Esophagus squamous epithelium (tissue), 5 donors: ENCODE data around the gene HOXA4. TPM values are rescaled to one million over a fixed set of nuclear protein-coding genes. Genes with fewer than 3 reads are reported as not detected.
A peak's percentile ranks its signal among the peaks of the same experiment; 100 is the strongest.

Source experiments
- DNase-seq: peaks from one replicate; lab custom pipeline; 2025; lab: John Stamatoyannopoulos, UW
- H3K27ac ChIP-seq, 4 donors: fragments of 200-600 bp; sonication (generic); one replicate each; pipeline ENCODE4 v1.5.1; 2016 to 2019; ENCODE audit warnings: mild to moderate bottlenecking in 1 of 4
- H3K27me3 ChIP-seq, 4 donors: fragments of 200-600 bp; sonication (generic); 1 replicate in 3 of 4; 2 replicates in 1 of 4; pipeline versions ENCODE4 v1.5.1 to v1.6.0; 2017 to 2021; ENCODE audit warnings: antibody characterized with exemption in 1 of 4
- H3K36me3 ChIP-seq, 3 donors: fragments of 200-600 bp; sonication (generic); one replicate each; pipeline ENCODE4 v1.5.1; 2016 to 2019
- H3K4me1 ChIP-seq, 3 donors: fragments of 200-600 bp; sonication (generic); one replicate each; pipeline ENCODE4 v1.5.1; 2017 to 2019
- H3K4me3 ChIP-seq, 4 donors: fragments of 200-600 bp; sonication (generic); 1 replicate in 3 of 4; 2 replicates in 1 of 4; pipeline ENCODE4 v1.5.1; 2016 to 2019; ENCODE audit warnings: mild to moderate bottlenecking in 2 of 4, moderate library complexity in 1 of 4
- H3K9me3 ChIP-seq, 3 donors: fragments of 200-600 bp; sonication (generic); one replicate each; pipeline ENCODE4 v1.5.1; 2016 to 2019
- POLR2A ChIP-seq, 4 donors: fragments of 450-650 bp; IDR thresholded peaks; one replicate each; pipeline ENCODE4 v1.6.1; 2017; ENCODE audit warnings: antibody characterized with exemption in 4 of 4, mild to moderate bottlenecking in 4 of 4, moderate library complexity in 3 of 4
- WGBS, 2 donors: methylation state at CpG; one replicate each; pipeline ENCODE4 v1.1.5; 2018; 5-methylcytosine and 5-hydroxymethylcytosine counted together
- intact Hi-C: fragments of 100-400 bp; cut with DNase I; formaldehyde crosslinking; loops from one replicate; pipeline ENCODE4 v1.15.0; 2022
- total RNA-seq, 4 donors: library from RNA; depleted of rRNA; stranded (reverse); fragments of >200 nt; gene quantifications; one replicate each; pipeline ENCODE4 v1.1.0, GENCODE V29; 2016
- TF ChIP-seq, protein P1 (sequence below), 6 experiments: fragments of 450-650 bp in 4 of 6; fragments of 200-600 bp in 2 of 6; sonication (generic) in 2 of 6; IDR thresholded peaks; one replicate each; pipeline ENCODE4 v1.5.1; 2016 to 2019; ENCODE audit warnings: antibody characterized with exemption in 6 of 6, mild to moderate bottlenecking in 4 of 6, moderate library complexity in 4 of 6
- donor health status: DM: yes; HTN: yes; CAD: no.

Gene HOXA4
- total RNA-seq, 4 donors from 2014 or later: 2.9 to 6.7 (median 4.1) TPM

DNA sequence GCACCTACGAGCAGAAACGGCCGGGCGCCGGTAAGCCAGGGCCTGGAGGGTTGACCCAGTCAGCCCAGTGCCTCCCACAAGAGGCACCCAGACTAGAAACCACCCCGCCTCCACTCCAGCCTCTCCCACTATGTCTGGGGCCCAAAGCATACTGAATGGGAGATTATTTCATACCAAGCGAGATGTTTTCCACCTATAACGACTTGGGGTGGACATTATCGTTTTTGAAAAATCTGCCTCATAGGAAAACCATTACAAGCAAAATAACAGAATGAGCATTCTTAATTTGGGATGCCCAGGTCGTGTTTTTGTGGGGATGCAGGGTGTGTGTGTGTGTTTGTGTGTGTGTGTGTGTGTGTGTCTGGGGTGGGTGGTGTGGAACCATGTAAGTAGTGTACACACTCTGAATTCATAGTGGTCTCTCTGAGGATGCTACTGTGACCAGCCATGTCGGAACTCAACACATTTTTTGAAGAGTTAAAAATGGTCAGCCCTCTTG is 15.4 kb upstream of the HOXA4 start:
- no peak for DNase-seq
- intact Hi-C loops: no loop called here

DNA sequence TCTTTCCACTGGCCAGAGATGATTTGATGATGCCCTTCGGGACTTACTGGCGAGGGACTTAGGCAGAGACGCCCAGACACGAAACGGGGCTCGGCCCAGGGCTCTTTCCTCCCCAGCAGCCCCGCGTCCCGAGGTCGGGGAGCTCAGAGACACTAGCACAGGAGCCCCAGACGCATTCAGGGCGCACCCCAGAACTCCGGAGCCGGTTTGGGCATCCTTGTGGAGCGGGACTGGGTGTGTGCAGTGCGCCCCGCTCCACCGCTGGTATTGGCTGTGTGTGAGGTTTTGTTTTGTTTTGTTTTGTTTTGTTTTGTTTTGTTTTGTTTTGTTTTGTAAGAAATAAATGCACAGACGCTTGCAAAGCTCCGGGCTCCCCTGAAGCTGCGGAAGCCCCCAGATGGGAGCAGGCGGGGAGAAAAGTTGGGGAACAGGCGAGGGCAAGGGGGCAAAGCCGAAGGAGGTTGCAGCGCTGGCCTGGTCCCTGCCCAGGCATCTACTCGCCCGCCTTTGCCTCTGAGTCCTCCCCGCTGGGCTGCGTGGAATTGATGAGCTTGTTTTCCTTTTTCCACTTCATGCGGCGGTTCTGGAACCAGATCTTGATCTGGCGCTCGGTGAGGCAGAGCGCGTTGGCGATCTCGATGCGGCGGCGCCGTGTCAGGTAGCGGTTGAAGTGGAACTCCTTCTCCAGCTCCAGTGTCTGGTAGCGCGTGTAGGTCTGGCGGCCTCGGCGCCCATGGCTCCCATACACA is 14.8 kb upstream of the HOXA4 start:
- TF ChIP-seq POLR2A (IDR thresholded peaks at IDR 0.05): no peak
- TF ChIP-seq, protein P1, sequence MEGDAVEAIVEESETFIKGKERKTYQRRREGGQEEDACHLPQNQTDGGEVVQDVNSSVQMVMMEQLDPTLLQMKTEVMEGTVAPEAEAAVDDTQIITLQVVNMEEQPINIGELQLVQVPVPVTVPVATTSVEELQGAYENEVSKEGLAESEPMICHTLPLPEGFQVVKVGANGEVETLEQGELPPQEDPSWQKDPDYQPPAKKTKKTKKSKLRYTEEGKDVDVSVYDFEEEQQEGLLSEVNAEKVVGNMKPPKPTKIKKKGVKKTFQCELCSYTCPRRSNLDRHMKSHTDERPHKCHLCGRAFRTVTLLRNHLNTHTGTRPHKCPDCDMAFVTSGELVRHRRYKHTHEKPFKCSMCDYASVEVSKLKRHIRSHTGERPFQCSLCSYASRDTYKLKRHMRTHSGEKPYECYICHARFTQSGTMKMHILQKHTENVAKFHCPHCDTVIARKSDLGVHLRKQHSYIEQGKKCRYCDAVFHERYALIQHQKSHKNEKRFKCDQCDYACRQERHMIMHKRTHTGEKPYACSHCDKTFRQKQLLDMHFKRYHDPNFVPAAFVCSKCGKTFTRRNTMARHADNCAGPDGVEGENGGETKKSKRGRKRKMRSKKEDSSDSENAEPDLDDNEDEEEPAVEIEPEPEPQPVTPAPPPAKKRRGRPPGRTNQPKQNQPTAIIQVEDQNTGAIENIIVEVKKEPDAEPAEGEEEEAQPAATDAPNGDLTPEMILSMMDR (IDR thresholded peaks at IDR 0.05): no peak
- intact Hi-C loops: no loop called here
- Histone ChIP-seq H3K4me3 (peak overlapping the region in 1 of 4 donors; percentile 65), H3K36me3 (no peaks in the 10 kb centered on the region), H3K27ac (no peak overlapping the region), H3K27me3 (peaks cover 0 to 93% (median 3%) of the 10 kb centered on the region in 4 donors), H3K4me1 (peaks cover 8 to 71% (median 12%) of the 10 kb centered on the region in 3 donors), H3K9me3 (no peaks in the 10 kb centered on the region)
- 80 to 85% methylated on average over 33 to 37 of the region's 47 CpGs for WGBS, 2 donors
- DNase-seq: no peak

More for the DNA sequence above, 15.4 kb upstream of the HOXA4 start:
- H3K9me3 ChIP-seq: no peaks in the 10 kb centered on the region
- peaks cover 13 to 71% (median 16%) of the 10 kb centered on the region in 3 donors for H3K4me1 ChIP-seq
- H3K36me3 ChIP-seq: no peaks in the 10 kb centered on the region
- H3K27ac ChIP-seq: no peak overlapping the region
- peaks cover 0 to 94% (median 7%) of the 10 kb centered on the region in 4 donors for H3K27me3 ChIP-seq
- H3K4me3 ChIP-seq: no peak overlapping the region
- no peak for TF ChIP-seq POLR2A (IDR thresholded peaks at IDR 0.05)
- TF ChIP-seq, protein P1 (IDR thresholded peaks at IDR 0.05): no peak
- WGBS, 2 donors: 91 to 93% methylated on average over 5 to 9 of the region's 11 CpGs

DNA sequence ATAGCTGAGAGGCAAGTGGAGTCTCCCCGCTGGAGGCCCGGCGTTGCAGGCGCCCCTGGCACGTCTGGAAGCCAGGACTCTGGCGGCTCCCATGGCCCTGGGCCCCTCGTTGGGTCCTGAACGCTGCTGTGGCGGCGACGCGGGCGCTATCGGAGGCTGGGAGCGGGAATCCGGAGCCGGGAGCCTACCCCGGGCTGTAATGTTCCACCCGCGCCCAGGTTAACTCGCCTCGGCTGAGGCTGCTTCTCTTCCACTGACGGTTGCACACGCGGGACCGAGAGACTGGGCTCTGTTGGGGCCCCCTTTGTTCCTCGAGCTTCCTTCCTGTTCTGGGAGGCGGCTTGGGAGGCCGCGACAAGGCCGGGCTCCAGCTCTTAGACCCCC is 14.2 kb upstream of the HOXA4 start:
- TF ChIP-seq, protein P1 (IDR thresholded peaks at IDR 0.05): no peak
- no peak for TF ChIP-seq POLR2A (IDR thresholded peaks at IDR 0.05)
- 51% methylated on average over 10 of the region's 31 CpGs for WGBS, 2 donors
- Histone ChIP-seq H3K9me3 (no peaks in the 10 kb centered on the region), H3K27me3 (peaks cover 0 to 92% (median 3%) of the 10 kb centered on the region in 4 donors), H3K4me3 (peak overlapping the region; percentile 17 to 89 (median 70)), H3K4me1 (peaks cover 7 to 66% (median 11%) of the 10 kb centered on the region in 3 donors), H3K36me3 (no peaks in the 10 kb centered on the region), H3K27ac (peak overlapping the region in 1 of 4 donors; percentile 67)
- no peak for DNase-seq
- intact Hi-C loops: loop anchor here (5.0 kb wide), 1 partner anchor 287 kb away; no protein-coding TSS in a partner anchor

DNA sequence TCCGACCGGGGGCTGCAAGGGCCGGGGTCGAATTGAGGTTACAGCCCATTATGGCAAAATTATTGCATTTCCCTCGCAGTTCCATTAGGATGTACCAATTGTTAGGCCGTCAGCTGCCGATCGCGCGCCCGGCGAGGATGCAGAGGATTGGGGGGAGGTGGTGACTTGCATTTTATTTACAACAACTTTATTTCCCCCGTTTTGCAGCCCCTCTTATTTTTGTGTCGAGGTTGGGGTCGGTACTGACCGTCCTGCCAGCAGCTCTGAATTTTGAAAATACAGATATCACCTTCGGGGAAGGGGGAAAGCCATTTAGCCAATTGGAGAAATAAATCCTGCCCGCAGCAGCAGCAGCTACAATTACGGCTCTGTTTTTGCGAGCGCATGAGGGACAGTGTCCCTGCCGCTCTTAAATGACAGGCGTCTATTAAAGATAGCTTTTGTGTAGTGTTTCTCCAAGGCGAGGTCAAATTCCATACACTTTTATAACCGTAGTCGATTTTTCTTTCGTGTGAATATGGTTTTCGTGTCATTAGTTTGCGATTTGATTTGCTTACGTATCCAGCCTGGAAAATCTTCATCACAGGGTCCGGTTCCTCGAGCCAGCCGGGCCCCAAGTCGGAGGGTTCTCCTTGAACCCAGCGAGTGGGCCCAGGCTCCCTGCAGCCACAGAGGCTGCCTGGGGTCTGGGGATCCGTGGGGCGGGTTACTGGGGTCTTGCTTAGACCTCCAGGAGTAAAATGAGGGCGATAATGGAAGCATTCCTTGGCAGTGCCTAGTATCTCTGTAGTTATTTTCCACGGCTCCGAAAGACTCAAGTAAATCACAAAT is 13.6 kb upstream of the HOXA4 start:
- peak overlapping the region; percentile 65 to 89 (median 74) for H3K4me3 ChIP-seq
- intact Hi-C loops: loop anchor here (5.0 kb wide), 1 partner anchor 287 kb away; no protein-coding TSS in a partner anchor

More for the DNA sequence above, 13.6 kb upstream of the HOXA4 start:
- peaks cover 0 to 92% (median 3%) of the 10 kb centered on the region in 4 donors for H3K27me3 ChIP-seq
- WGBS, 2 donors: 32 to 33% methylated on average over 28 to 31 of the region's 40 CpGs
- H3K9me3 ChIP-seq: no peaks in the 10 kb centered on the region
- no peak for TF ChIP-seq POLR2A (IDR thresholded peaks at IDR 0.05)
- TF ChIP-seq, protein P1 (IDR thresholded peaks at IDR 0.05): no peak
- H3K27ac ChIP-seq: peak overlapping the region; percentile 42 to 97 (median 80)
- DNase-seq: no peak
- H3K36me3 ChIP-seq: no peaks in the 10 kb centered on the region
- peaks cover 7 to 66% (median 11%) of the 10 kb centered on the region in 3 donors for H3K4me1 ChIP-seq
